NCI-H1930 (cell line): Measurements from ENCODE around the gene DNAJC22.
A peak's percentile ranks its signal among the peaks of the same experiment; 100 is the strongest.
"Not testable (repeated sequence)": the region's sequence is repeated elsewhere in the genome, so short reads cannot be mapped to it uniquely, and the experiment has no call there.

Source experiments
- DNase-seq, 2 experiments: peaks; one replicate each; lab custom pipeline; 2025; lab: John Stamatoyannopoulos, UW

DNAJC22 gene

GRCh38 chr12:49331380-49332222, 15.1 kb upstream of the DNAJC22 start:
- peak in 1 of 2 experiments; percentile 49 for DNase-seq

GRCh38 chr12:49332441-49332861, 14.2 kb upstream of the DNAJC22 start:
- no peak for DNase-seq

- no peak for DNase-seq
Observed at GRCh38 chr12:49332891-49333371, 13.8 kb upstream of the DNAJC22 start.

GRCh38 chr12:49333778-49334177, 12.9 kb upstream of the DNAJC22 start:
- not testable (repeated sequence) for DNase-seq

- no peak for DNase-seq
Observed at GRCh38 chr12:49334226-49334625, 12.5 kb upstream of the DNAJC22 start.

- DNase-seq, result no peak
Observed at GRCh38 chr12:49334681-49335080, 12.0 kb upstream of the DNAJC22 start.

- no peak for DNase-seq
Observed at GRCh38 chr12:49335118-49335954, 11.4 kb upstream of the DNAJC22 start.

GRCh38 chr12:49335955-49336644, 10.6 kb upstream of the DNAJC22 start:
- DNase-seq, result no peak

GRCh38 chr12:49336645-49337584, 9.8 kb upstream of the DNAJC22 start, which contains the start of gene C1QL4:
C1QL4 (minus strand) TSS chr12:49337188; CDS start chr12:49336477, 711 bp downstream.
- DNase-seq, result peak; percentile 65 to 76

- DNase-seq, result no peak
Observed at GRCh38 chr12:49338830-49339463, 7.7 kb upstream of the DNAJC22 start.

- no peak for DNase-seq
Observed at GRCh38 chr12:49339464-49339861, 7.2 kb upstream of the DNAJC22 start.

GRCh38 chr12:49340095-49340870, 6.4 kb upstream of the DNAJC22 start:
- DNase-seq, result no peak

- DNase-seq, result no peak
Observed at GRCh38 chr12:49340971-49341776, 5.5 kb upstream of the DNAJC22 start.

- no peak for DNase-seq
Observed at GRCh38 chr12:49341777-49342065, 5.0 kb upstream of the DNAJC22 start.

GRCh38 chr12:49342066-49342913, 4.4 kb upstream of the DNAJC22 start:
- DNase-seq, result peak; percentile 87 to 90

GRCh38 chr12:49342914-49343731, 3.6 kb upstream of the DNAJC22 start:
- DNase-seq, result no peak

- no peak for DNase-seq
Observed at GRCh38 chr12:49344486-49345050, 2.1 kb upstream of the DNAJC22 start.
